ES-I3 (cell line): ENCODE measurements around the gene KRT82.
"Not testable (repeated sequence)": the region's sequence is repeated elsewhere in the genome, so short reads cannot be mapped to it uniquely, and the experiment has no call there.

Experiments
- H3K36me3 ChIP-seq: 2 replicates; pipeline ENCODE4 v1.6.1; 2013; ENCODE audit warnings: mild to moderate bottlenecking, low read length, control low read depth, moderate library complexity; ENCODE audit not compliant: insufficient read depth
- H3K4me1 ChIP-seq: 2 replicates; pipeline ENCODE4 v1.6.1; 2013; ENCODE audit warnings: mild to moderate bottlenecking, control low read depth, low read length; ENCODE audit not compliant: insufficient read depth
- H3K9ac ChIP-seq: 2 replicates; pipeline ENCODE4 v1.6.1; 2013; ENCODE audit warnings: low read depth, mild to moderate bottlenecking, low read length, moderate library complexity
- H3K9me3 ChIP-seq: 2 replicates; pipeline ENCODE4 v1.6.1; 2013; ENCODE audit warnings: mild to moderate bottlenecking, low read length, moderate library complexity; ENCODE audit not compliant: control insufficient read depth, insufficient read depth

The KRT82 gene

DNA sequence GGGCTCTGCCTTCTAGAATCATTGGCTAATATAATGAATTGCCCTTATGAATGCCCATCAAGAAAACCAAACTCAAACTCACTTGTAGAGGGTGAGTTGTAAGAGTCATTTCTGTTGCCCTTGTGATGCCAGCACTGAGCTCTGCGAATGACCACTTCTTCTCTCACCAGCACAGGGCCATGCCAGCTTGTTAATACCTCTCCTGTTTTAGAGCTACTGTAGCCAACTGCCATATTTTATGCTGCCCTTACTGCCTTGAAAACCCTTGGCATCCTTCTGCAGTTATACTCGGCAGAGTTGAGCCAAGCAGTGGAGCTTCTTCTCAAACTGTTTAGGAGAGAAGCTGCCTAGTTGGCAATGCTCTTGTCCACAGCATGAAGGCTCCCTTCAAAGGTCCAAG lies 19.9 kb upstream of the KRT82 start:
- Histone ChIP-seq H3K36me3 (no peaks in the 10 kb centered on the region), H3K4me1 (no peaks in the 10 kb centered on the region), H3K9ac (no peak overlapping the region), H3K9me3 (no peaks in the 10 kb centered on the region)

DNA sequence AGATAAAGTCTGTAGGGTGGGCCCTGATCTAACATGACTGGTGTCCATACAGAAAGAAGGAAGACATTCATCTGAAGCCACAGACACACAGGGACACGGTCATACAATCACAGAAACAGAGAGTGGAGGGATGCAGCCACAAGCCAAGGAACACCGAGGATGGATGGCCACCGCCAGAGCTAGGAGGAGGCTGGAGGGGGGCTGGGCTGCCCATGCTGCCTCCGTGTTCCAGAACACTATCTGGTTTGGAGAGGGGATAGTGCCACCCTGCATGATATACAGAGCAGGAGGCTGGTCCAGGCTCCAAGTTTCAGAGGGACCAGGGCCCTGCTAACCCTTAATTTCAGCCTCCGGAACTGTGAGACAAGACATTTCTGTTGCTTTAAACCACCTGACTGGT lies 19.3 kb upstream of the KRT82 start:
- H3K4me1 ChIP-seq = no peaks in the 10 kb centered on the region
- H3K9me3 ChIP-seq = no peaks in the 10 kb centered on the region
- no peak overlapping the region for H3K9ac ChIP-seq
- no peaks in the 10 kb centered on the region for H3K36me3 ChIP-seq

DNA sequence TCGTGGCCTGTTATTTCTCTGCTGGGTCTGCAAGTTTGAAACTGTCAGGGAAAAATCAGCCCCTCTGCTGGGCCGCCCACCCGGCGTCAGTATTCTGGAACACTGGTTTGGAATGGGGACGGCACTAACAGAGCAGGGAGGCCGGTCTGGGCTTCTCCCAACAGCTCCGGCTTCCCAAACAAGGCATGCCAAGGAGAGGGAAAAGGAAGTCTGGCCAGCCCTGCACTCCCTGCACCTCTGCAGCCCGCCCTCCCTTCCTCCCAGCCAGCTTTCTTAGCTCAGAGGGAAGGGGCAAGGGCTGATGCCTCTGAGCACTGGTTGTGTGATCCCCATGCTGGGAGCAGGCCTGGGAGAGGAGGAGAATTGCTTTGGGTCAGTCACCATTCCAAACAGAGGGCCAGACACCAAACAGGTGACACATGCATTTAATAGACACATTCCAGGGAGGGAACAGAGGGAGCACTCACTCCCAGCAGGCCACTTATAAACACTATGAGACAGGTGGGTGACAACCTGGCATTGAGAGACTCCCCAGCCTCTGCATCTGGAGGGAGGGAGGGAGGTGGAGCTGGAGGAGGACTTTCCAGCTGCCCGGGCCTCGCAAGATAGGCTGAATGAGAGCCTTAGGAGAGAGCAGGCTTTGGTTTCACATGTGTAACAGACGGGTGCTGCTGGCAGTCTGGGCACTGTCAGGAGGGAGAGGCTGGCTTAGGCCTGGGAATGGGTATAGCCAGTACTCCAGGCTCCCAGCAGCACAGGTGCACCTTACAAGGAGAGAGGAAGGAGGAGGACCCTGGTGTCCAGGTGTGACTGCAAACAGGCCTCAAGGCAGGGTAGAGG lies 17.7 kb upstream of the KRT82 start:
- Histone ChIP-seq H3K9ac (no peak overlapping the region), H3K4me1 (no peaks in the 10 kb centered on the region), H3K9me3 (no peaks in the 10 kb centered on the region), H3K36me3 (no peaks in the 10 kb centered on the region)

DNA sequence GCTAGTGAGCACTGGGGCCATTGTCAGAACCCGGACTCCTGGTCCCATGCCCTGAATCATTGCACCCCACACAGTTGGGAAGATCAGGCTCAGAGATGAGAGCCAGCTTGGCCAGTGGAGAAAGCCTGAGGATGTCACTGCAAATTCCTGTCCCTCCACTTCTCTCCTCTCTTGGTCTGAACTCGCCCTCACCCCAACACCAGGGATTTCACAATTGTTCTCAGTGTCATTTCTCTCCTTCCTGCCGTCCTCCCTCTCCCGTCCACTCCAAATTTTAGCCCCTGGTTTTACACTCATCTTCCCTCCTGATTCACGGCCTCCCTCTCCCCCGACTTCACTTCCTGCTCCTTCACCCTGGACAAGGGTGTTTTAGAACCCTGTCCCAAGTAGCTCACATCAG lies 16.9 kb upstream of the KRT82 start:
- Histone ChIP-seq H3K9ac (no peak overlapping the region), H3K9me3 (no peaks in the 10 kb centered on the region), H3K36me3 (no peaks in the 10 kb centered on the region), H3K4me1 (no peaks in the 10 kb centered on the region)

DNA sequence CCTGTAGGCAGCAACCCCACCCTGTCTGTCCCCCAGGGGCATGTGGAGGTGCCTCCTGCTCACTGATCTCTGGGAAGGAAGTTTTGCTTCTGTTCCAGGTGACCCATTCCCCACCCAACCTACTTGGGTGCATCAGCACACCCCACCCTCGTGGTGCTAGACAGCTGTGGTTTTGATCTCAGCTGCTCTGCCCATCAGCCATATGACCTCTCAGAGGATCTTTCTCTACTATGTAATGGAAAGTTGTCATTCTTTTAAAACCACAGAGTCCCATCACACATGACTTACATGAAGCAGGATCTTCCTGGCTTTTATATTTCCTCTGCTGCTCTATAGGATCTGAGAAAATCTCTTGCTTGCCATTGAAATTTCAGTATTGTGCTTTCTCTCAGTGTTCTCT lies 13.5 kb upstream of the KRT82 start:
- H3K4me1 ChIP-seq = no peaks in the 10 kb centered on the region
- no peaks in the 10 kb centered on the region for H3K9me3 ChIP-seq
- H3K36me3 ChIP-seq = no peaks in the 10 kb centered on the region
- H3K9ac ChIP-seq = no peak overlapping the region

DNA sequence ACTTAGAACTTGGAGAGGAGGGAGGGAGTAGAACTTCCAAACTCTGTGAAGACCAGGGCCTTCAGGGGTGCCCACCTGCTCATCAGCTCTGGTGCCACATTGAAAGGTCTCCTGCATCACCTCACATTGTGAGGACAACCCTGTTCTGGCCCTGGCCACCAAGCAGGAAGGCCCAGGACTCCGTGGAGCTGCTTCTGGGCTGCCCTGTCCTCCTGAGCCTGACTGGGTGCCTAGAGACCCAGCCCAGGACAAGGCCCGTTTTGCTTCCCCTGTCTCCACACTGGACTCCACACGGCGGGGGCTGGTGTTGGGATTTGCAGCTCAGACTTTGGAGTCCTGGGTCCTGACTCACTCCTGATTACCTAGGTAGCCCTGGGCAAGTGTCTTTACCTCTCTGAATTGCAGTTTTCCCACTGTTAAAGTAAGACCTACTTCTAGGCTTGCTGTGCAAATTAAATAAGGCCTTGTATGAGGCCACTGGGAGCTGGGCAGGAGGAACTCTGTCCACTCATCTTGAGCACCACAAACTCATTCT lies 12.5 kb upstream of the KRT82 start:
- no peaks in the 10 kb centered on the region for H3K4me1 ChIP-seq
- H3K36me3 ChIP-seq = no peaks in the 10 kb centered on the region
- H3K9ac ChIP-seq = no peak overlapping the region

DNA sequence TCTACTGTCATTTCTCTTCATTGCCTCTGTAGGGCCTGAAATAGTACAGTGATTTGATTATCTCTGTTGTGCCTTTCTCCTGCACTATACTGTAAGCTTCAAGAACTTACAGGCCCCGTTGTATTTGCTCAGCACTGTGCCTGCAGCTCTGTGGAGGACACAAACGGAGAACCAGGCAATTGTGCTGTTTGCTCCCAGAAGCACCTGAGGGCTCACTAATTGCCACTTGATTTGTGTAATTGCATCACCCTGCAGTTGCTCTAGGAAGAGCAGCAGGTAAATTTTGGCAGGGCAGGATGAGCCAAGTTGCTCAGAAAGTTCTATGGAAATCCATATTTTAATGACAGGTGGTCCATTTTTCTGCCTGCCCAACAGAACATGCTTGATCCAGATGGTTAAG lies 11.6 kb upstream of the KRT82 start:
- no peaks in the 10 kb centered on the region for H3K4me1 ChIP-seq
- H3K9me3 ChIP-seq = no peaks in the 10 kb centered on the region
- no peaks in the 10 kb centered on the region for H3K36me3 ChIP-seq
- H3K9ac ChIP-seq = no peak overlapping the region

More for the DNA sequence above, 12.5 kb upstream of the KRT82 start:
- H3K9me3 ChIP-seq = no peaks in the 10 kb centered on the region

DNA sequence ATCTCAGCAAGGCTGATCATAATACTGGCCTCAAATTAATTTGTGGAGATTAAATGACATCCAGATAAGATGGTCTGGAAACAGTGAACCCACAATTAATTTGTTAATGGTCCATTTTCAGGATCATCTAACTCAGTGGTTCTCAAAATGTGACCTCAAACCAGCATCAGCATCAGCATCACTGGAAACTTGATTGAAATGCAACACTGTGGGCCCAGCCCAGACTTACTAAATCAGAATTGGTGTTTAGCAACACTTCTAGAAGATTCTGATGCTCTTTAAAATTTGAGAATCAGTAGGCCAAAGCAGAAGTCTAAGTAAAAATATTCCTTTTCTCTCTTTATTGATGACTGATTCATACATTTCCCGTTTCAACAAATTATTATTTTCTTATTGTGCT lies 10.7 kb upstream of the KRT82 start:
- Histone ChIP-seq H3K36me3 (no peaks in the 10 kb centered on the region), H3K4me1 (no peaks in the 10 kb centered on the region), H3K9me3 (no peaks in the 10 kb centered on the region), H3K9ac (no peak overlapping the region)

DNA sequence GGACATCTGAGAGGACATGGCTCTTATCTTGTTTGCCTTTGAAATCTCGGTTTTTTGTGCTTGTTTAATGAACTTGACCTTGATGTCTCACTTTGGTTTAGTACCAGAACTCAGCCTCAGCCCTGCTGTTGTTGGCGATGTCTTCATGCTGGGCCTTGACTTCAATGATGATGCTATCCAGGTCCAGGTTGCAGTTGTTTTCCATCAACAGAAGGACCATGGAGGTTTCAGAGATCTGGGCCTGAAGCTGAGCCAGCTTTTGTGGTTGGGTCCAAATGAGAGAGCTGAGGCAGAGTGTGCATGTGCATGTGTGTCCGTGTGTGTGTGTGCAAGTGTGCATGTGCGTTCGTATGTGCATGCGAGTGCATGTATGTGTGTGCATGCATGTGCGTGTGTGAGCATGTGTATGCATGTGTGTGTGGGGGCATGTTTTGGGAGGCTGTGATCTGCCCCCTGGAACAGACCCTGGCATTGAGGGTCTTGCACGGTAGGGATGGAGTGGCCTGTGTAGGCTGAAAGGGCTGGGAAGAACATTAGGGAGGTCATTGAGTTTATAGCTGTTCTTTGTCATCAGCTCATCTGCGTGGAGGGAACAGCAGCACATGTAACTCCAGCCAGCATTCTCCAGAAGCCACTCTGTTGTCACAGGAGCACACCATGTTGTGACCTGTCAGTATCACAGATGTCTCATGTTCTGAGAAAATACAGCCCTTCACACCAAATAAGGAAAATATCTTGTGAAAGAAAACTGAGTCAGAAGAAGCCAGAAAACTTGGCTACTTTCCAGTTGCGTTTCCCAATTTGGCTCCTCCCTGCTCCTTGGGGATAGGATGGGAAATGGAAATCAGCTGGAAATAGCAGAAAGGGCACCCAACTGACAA lies 10.0 kb upstream of the KRT82 start:
- no peaks in the 10 kb centered on the region for H3K36me3 ChIP-seq
- H3K9me3 ChIP-seq = no peaks in the 10 kb centered on the region
- no peaks in the 10 kb centered on the region for H3K4me1 ChIP-seq
- H3K9ac ChIP-seq = no peak overlapping the region

DNA sequence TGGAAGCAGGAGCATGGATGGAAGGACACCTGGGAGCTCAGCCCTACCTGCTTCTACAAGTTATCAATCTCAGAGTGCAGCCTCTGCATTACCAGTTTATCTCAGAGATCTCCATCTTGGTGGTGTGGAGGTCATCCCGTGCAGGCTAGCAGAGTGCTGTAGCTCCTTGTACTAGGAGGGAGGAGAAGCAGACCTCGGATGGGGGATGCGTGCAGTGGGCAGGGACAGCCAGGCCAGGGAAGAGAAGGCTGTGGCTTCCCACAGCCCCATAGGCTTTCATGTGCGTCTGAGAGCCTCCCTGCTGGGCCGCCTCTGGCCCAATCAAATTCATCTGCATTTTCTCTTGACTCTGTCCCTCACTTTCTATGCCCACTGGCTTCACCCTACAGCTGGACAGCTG lies 8.8 kb upstream of the KRT82 start:
- no peaks in the 10 kb centered on the region for H3K4me1 ChIP-seq
- H3K36me3 ChIP-seq = no peaks in the 10 kb centered on the region
- H3K9me3 ChIP-seq = no peaks in the 10 kb centered on the region
- no peak overlapping the region for H3K9ac ChIP-seq

DNA sequence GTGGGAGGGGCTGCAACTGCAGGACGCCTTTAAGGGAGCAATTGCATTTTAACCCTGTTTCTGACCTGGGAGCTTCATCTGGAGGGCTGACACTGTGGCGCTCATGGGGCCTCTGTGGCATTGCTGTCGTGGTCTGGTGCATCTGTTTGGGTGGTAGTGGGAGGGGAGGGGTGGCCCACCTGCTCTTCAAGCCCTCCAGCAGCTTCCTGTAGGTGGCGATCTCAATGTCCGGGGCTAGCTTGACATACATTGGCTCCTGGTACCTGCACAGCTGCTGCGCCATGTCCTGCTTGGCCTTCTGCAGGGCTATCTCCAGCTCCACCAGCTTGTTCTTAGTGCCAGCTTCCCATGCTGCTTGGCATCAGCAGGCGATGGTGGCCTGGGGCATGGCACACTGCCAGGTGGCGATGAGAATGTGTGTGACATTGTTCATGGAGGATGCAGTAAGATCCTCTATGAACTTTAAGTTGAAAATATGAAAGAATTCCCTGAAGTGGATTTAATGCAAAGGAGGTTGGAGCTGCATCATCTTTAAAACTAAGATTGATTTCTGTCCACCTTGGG lies 7.7 kb upstream of the KRT82 start:
- Histone ChIP-seq H3K36me3 (no peaks in the 10 kb centered on the region), H3K9me3 (no peaks in the 10 kb centered on the region), H3K4me1 (no peaks in the 10 kb centered on the region), H3K9ac (no peak overlapping the region)

DNA sequence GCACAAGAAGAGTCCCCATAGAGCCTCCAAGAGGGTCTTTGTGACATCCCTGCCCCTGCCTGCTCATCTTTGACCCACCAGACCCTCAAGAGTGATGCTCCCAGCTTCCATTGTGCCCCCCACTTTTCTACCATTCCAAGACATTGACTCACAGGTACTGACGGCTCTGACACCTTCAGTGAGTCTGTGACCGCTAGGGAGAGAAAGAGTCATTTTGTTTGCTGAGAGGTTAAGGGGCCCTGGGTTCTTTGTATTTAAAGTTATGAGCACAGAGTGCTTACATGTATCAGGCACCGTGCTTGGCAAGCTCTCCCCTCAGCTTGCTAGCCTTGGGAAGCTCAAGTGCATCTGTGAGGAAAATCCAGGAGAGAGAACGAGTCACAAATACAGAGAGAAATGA lies 7.1 kb upstream of the KRT82 start:
- Histone ChIP-seq H3K4me1 (no peaks in the 10 kb centered on the region), H3K36me3 (no peaks in the 10 kb centered on the region)

DNA sequence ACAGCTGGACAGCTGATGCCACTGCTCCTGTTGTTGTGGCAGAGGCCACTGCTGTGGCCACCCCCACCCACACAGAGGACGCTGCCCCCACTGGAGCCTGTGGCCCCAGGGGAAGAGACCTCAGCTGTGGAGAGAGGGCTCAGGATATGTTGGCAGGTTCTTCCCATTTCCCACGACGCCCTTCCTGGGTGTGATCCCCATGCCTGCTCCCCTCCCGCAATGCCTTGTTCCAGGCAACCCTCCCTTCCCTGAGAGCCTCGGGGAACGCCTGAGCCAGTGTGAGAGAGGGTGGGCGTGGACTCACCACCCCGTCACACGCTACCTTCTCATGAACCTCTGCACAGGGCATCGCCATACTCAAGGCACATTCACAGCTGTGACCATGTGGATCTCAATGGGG lies 5.7 kb upstream of the KRT82 start:
- no peak overlapping the region for H3K9ac ChIP-seq
- no peaks in the 10 kb centered on the region; the same call in 1 of the 2 replicates for H3K9me3 ChIP-seq
- H3K4me1 ChIP-seq = no peaks in the 10 kb centered on the region
- no peaks in the 10 kb centered on the region for H3K36me3 ChIP-seq

More for the DNA sequence above, 7.1 kb upstream of the KRT82 start:
- Histone ChIP-seq H3K9ac (no peak overlapping the region), H3K9me3 (no peaks in the 10 kb centered on the region; the same call in 1 of the 2 replicates)

DNA sequence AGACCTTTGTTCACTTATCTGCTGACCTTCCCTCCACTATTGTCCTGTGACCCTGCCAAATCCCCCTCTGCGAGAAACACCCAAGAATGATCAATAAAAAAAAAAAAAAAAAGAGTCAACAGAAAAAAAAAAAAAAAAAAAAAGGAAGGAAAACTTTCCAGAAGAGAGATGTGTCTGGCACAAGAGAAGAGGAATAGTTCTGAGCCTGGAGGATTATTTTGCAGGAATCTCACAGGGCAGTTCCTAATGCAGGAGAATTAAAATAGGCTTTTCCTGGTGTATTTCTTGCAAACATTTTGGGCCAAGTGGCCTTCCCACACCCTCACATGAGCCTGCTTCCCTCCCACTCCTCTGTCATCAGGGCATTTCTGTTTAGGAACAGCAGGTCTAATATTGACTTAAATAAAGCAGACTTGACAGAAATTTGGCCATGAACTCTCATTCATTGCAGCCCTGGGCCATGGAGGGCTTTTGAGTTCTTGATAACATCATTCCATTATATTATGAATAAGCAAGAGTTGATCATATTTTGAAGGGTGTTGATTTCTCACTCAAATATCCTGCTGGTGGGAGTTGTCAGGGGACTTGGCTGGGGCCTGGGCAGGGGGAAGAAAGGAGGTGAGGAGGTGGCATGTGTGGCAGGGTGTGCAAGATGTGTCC lies 4.6 kb upstream of the KRT82 start:
- not testable (repeated sequence) for H3K9me3 ChIP-seq

More for the DNA sequence above, 4.6 kb upstream of the KRT82 start:
- not testable (repeated sequence) for H3K9ac ChIP-seq, H3K36me3 ChIP-seq, H3K4me1 ChIP-seq
